Calu3 (cell line): Measurements from ENCODE around the gene RFTN1. TPM values are rescaled to one million over a fixed set of nuclear protein-coding genes. Genes with fewer than 3 reads are reported as not detected.

Experiments used
- BruUV-seq: library from RNA; stranded (reverse); fragments of 400-500 nt; replicated peaks from 2 replicates; lab custom pipeline; 2021; lab: Mats Ljungman, UMichigan
- CTCF ChIA-PET: fragments of 300-600 bp; sonication (Branson Sonifier 250); formaldehyde crosslinking; loops from one replicate; lab custom pipeline; 2022; ENCODE audit warnings: antibody characterized with exemption; lab: Charles Lee
- DNase-seq: peaks from one replicate; pipeline ENCODE4 v3.0.0; 2022
- H3K27ac Mint-ChIP-seq: one replicate; pipeline ENCODE4 v1.8.0; 2022; ENCODE audit warnings: mixed read lengths; ENCODE audit not compliant: unreplicated experiment
- H3K27me3 Mint-ChIP-seq: one replicate; pipeline ENCODE4 v1.8.0; 2022; ENCODE audit warnings: mixed read lengths; ENCODE audit not compliant: unreplicated experiment
- H3K36me3 Mint-ChIP-seq: one replicate; pipeline ENCODE4 v1.8.0; 2022; ENCODE audit warnings: mild to moderate bottlenecking, moderate library complexity, mixed read lengths; ENCODE audit not compliant: insufficient read depth, unreplicated experiment
- H3K4me1 Mint-ChIP-seq: one replicate; pipeline ENCODE4 v1.8.0; 2022; ENCODE audit warnings: mild to moderate bottlenecking, low read depth, mixed read lengths; ENCODE audit not compliant: unreplicated experiment
- H3K4me3 Mint-ChIP-seq: one replicate; pipeline ENCODE4 v1.8.0; 2022; ENCODE audit warnings: mild to moderate bottlenecking, low read depth, moderate library complexity, mixed read lengths; ENCODE audit not compliant: unreplicated experiment
- H3K9me3 Mint-ChIP-seq: one replicate; pipeline ENCODE4 v1.8.0; 2022; ENCODE audit warnings: low read depth, mixed read lengths; ENCODE audit not compliant: unreplicated experiment
- intact Hi-C: fragments of 100-400 bp; cut with micrococcal nuclease; formaldehyde crosslinking; loops from one replicate; pipeline ENCODE4 v1.10.0; 2022; ENCODE audit not compliant: unreplicated experiment
- total RNA-seq: library from RNA; stranded (reverse); gene quantifications from 2 replicates; pipeline ENCODE4 v1.2.3, GENCODE V29; 2022
- TF ChIP-seq, protein P1 (sequence below): fragments of 200-600 bp; IDR thresholded peaks from one replicate; pipeline ENCODE4 v1.8.0; 2022; ENCODE audit warnings: antibody characterized with exemption; ENCODE audit not compliant: unreplicated experiment

RFTN1 gene
- total RNA-seq, 1 experiment from 2014 or later = 1.6 TPM

DNA sequence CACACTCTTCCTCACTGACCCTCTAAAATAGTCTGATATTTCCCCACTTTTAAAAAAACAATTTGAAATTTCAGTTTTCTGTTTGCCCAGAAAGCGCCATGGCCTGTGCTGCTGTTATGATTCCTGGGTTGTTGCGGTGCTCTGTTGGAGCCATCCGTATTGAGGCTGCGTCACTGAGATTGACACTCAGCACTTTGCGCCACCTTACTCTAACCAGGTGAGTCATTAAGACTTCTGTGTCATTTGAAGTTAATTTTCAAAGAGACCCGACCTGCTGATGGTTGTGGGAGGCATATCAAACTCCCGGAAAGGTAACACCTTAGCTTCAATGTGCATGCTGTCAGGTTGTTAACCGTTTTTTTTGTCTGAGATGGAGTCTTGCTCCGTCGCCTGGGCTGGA, 242.6 kb downstream of the RFTN1 start:
- TF ChIP-seq, protein P1, sequence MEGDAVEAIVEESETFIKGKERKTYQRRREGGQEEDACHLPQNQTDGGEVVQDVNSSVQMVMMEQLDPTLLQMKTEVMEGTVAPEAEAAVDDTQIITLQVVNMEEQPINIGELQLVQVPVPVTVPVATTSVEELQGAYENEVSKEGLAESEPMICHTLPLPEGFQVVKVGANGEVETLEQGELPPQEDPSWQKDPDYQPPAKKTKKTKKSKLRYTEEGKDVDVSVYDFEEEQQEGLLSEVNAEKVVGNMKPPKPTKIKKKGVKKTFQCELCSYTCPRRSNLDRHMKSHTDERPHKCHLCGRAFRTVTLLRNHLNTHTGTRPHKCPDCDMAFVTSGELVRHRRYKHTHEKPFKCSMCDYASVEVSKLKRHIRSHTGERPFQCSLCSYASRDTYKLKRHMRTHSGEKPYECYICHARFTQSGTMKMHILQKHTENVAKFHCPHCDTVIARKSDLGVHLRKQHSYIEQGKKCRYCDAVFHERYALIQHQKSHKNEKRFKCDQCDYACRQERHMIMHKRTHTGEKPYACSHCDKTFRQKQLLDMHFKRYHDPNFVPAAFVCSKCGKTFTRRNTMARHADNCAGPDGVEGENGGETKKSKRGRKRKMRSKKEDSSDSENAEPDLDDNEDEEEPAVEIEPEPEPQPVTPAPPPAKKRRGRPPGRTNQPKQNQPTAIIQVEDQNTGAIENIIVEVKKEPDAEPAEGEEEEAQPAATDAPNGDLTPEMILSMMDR = no peak
- CTCF ChIA-PET = no interaction called here
- Mint-ChIP-seq H3K27me3 (no peaks in the 10 kb centered on the region), H3K9me3 (no peaks in the 10 kb centered on the region), H3K4me3 (no peak overlapping the region), H3K4me1 (peaks cover 9% of the 10 kb centered on the region), H3K36me3 (peaks cover 2% of the 10 kb centered on the region), H3K27ac (no peak overlapping the region)
- intact Hi-C loops = no loop called here
- DNase-seq = no peak
- no TSS peak for BruUV-seq

- BruUV-seq = no TSS peak
- intact Hi-C loops = loop anchor here (2.0 kb wide), 1 partner anchor 284 kb away; no protein-coding TSS in a partner anchor
- TF ChIP-seq, protein P1 = no peak
- H3K4me3 Mint-ChIP-seq = peak overlapping the region; percentile 14
- no peaks in the 10 kb centered on the region for H3K9me3 Mint-ChIP-seq
- H3K27ac Mint-ChIP-seq = no peak overlapping the region
- H3K36me3 Mint-ChIP-seq = peaks cover 24% of the 10 kb centered on the region
- DNase-seq = no peak
- H3K27me3 Mint-ChIP-seq = no peaks in the 10 kb centered on the region
- CTCF ChIA-PET = no interaction called here
- peaks cover 16% of the 10 kb centered on the region for H3K4me1 Mint-ChIP-seq
Measured at GRCh38 chr3:16266714-16267113, 246.8 kb downstream of the RFTN1 start.

Other genes starting within 250 kb of the RFTN1 start
- gene DPH3, start 248.8 kb downstream of the RFTN1 start, total RNA-seq = 14.7 and 16.8 TPM in 2 replicates
- 16.3 and 16.8 TPM in 2 replicates for gene OXNAD1, start 248.5 kb downstream of the RFTN1 start, total RNA-seq
- gene DAZL, start 91.7 kb upstream of the RFTN1 start, total RNA-seq = not detected in 2 replicates